KMS-11 (cell line): ENCODE measurements around the gene STK32C.
"Not testable (repeated sequence)": the region's sequence is repeated elsewhere in the genome, so short reads cannot be mapped to it uniquely, and the experiment has no call there.

ENCODE experiments used
- H2AFZ ChIP-seq: fragments of 200-600 bp; sonication (generic); 2 replicates; pipeline ENCODE4 v1.6.1; 2016; ENCODE audit warnings: antibody characterized with exemption, mixed run types, low read depth
- H3K27ac ChIP-seq: fragments of 200-600 bp; sonication (generic); 2 replicates; pipeline ENCODE4 v1.6.1; 2016; ENCODE audit warnings: mild to moderate bottlenecking, mixed run types
- H3K27me3 ChIP-seq: fragments of 200-600 bp; sonication (generic); 2 replicates; pipeline ENCODE4 v1.6.1; 2017; ENCODE audit warnings: mild to moderate bottlenecking, low read depth, mixed run types, moderate library complexity; ENCODE audit not compliant: insufficient read depth
- H3K36me3 ChIP-seq: fragments of 200-600 bp; sonication (generic); 2 replicates; pipeline ENCODE4 v1.6.1; 2017; ENCODE audit warnings: mild to moderate bottlenecking, mixed run types; ENCODE audit not compliant: insufficient read depth
- H3K4me1 ChIP-seq: fragments of 200-600 bp; sonication (generic); 2 replicates; pipeline ENCODE4 v1.6.1; 2016; ENCODE audit warnings: mild to moderate bottlenecking, low read depth, mixed run types; ENCODE audit not compliant: poor library complexity, severe bottlenecking
- H3K4me2 ChIP-seq: fragments of 200-600 bp; sonication (generic); 2 replicates; pipeline ENCODE4 v1.7.0; 2016; ENCODE audit warnings: mild to moderate bottlenecking, mixed run types
- H3K4me3 ChIP-seq: fragments of 200-600 bp; sonication (generic); IDR thresholded peaks from 2 replicates; pipeline ENCODE4 v1.6.1; 2017; ENCODE audit warnings: low read depth, low read length, mixed read lengths; ENCODE audit not compliant: insufficient read depth
- H3K79me2 ChIP-seq: fragments of 200-600 bp; sonication (generic); 2 replicates; pipeline ENCODE4 v1.6.1; 2016; ENCODE audit warnings: low read depth, mixed run types; ENCODE audit not compliant: insufficient read depth
- H3K9ac ChIP-seq: fragments of 200-600 bp; sonication (generic); 2 replicates; pipeline ENCODE4 v1.6.1; 2016; ENCODE audit warnings: mild to moderate bottlenecking, mixed run types
- H4K20me1 ChIP-seq: fragments of 200-600 bp; sonication (generic); 2 replicates; pipeline ENCODE4 v1.6.1; 2016; ENCODE audit warnings: mild to moderate bottlenecking, mixed run types; ENCODE audit not compliant: insufficient read depth
- TF ChIP-seq, protein P1 (sequence below): fragments of 200-600 bp; sonication (generic); conservative IDR thresholded peaks from 2 replicates; pipeline ENCODE4 v1.6.1; 2017; ENCODE audit warnings: low read depth, mild to moderate bottlenecking, antibody characterized with exemption, low read length, moderate library complexity, mixed read lengths

The STK32C gene

DNA sequence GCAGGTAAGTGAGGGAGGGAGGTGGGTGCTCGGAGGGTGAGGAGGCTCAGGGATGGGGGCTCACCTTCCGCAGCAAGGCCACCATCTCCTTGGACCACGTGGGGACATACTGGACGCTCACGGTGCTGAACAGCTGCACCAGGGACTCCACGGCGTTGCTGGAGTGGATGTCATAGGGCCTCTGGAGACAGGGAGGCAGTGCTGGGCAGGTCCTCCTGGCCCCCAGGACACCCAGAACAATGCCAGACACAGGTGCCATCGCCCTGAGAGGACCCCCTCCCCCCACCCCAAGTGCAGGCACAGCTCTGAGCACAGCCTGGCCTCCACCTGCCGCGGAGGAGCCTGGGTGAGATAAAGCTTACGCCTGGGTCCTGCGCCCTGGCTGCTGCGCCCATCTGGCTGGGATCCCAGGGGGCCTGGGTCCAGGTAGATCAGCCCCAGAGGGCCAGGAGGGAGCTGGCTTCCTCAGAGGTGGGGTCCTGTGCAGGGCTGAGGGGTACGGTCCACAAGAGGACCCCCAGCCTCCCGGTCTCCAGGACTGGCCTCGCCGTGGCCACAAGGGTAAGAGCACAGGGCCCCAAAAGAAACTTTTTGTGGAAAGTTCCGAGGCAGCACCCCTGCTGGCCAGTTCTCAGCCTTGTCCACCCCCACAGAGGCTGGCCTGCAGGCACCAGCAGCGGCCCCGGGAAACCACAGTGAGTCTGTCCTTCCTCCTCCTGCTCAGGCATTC is 83.2 kb downstream of the STK32C start:
- H3K4me1 ChIP-seq: no peaks in the 10 kb centered on the region
- no peak overlapping the region for H2AFZ ChIP-seq
- H3K9ac ChIP-seq: no peak overlapping the region
- TF ChIP-seq, protein P1, sequence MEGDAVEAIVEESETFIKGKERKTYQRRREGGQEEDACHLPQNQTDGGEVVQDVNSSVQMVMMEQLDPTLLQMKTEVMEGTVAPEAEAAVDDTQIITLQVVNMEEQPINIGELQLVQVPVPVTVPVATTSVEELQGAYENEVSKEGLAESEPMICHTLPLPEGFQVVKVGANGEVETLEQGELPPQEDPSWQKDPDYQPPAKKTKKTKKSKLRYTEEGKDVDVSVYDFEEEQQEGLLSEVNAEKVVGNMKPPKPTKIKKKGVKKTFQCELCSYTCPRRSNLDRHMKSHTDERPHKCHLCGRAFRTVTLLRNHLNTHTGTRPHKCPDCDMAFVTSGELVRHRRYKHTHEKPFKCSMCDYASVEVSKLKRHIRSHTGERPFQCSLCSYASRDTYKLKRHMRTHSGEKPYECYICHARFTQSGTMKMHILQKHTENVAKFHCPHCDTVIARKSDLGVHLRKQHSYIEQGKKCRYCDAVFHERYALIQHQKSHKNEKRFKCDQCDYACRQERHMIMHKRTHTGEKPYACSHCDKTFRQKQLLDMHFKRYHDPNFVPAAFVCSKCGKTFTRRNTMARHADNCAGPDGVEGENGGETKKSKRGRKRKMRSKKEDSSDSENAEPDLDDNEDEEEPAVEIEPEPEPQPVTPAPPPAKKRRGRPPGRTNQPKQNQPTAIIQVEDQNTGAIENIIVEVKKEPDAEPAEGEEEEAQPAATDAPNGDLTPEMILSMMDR: no peak
- H3K27ac ChIP-seq: no peak overlapping the region
- H3K36me3 ChIP-seq: no peaks in the 10 kb centered on the region
- no peaks in the 10 kb centered on the region for H4K20me1 ChIP-seq
- H3K4me2 ChIP-seq: no peak overlapping the region
- no peaks in the 10 kb centered on the region for H3K79me2 ChIP-seq
- peaks cover 11% of the 10 kb centered on the region; the same call in 1 of the 2 replicates for H3K27me3 ChIP-seq
- no peak overlapping the region for H3K4me3 ChIP-seq

DNA sequence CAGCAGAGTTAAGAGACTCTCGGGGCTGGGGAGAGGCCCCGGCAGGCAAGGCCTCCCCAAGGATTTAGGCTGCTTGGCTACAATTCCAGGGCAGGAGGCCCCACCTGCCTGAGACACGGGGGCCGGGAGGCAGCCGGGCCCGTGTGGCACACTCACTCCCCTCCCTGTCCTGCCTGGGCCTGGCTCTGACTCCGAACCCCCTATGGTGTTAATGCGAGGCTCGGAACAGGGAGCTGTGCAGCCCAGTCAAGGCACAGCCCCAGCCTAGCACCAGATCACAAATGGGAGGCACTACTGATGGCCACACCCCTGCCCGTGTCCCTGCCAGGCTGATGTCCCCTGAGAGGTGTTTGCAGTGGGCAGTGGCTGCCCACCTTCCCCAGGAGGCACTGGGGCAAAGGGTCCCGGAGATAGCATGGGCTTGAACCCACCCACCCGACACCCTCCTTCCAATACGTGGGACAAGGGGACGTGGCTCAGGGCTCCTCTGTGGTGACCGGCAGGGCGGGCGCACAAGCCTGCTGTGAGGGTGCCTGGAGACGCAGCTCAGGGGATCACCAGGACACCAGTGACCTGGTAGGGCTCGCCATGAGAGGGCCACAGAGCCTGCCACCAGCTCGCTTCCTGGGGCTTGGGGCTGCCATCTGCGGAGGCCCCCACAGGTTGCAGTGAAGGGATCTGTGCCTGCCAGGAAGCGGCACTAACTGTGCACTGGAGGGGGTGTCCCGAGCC is 84.0 kb downstream of the STK32C start:
- no peak overlapping the region for H3K27ac ChIP-seq

DNA sequence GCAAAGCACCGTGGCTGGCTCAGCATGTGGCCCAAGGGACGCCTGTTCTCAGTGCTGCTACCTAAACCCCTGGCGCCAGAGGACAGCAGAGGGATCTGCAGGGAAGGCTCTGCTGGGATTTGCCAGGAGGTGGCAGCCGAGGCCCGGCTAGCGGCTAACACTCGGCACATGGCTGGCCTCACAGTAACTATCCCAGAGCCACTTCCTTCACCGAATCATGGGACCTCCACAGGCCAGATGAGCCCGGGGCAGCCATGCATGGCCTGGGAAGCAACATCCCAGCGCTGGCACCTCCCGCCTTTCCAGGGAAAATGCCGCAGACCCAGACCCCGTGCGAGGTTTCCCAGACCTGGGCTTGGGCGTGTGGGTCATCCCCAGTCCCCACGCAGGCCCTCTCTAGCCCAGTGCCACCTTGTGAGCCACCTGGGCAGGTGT is 84.6 kb downstream of the STK32C start:
- Histone ChIP-seq H3K27ac (no peak overlapping the region), H3K4me3 (no peak overlapping the region), H2AFZ (peak overlapping the region; percentile 34; the same call in 1 of the 2 replicates), H3K4me2 (no peak overlapping the region), H3K9ac (no peak overlapping the region), H4K20me1 (no peaks in the 10 kb centered on the region), H3K79me2 (no peaks in the 10 kb centered on the region), H3K36me3 (no peaks in the 10 kb centered on the region), H3K27me3 (peaks cover 6% of the 10 kb centered on the region; the same call in 1 of the 2 replicates), H3K4me1 (no peaks in the 10 kb centered on the region)
- TF ChIP-seq, protein P1: peak; percentile 55

More for the DNA sequence above, 84.0 kb downstream of the STK32C start:
- no peaks in the 10 kb centered on the region for H3K36me3 ChIP-seq
- no peak overlapping the region for H3K4me2 ChIP-seq
- TF ChIP-seq, protein P1: no peak
- peaks cover 6% of the 10 kb centered on the region; the same call in 1 of the 2 replicates for H3K27me3 ChIP-seq
- H3K9ac ChIP-seq: no peak overlapping the region
- no peaks in the 10 kb centered on the region for H3K4me1 ChIP-seq
- H4K20me1 ChIP-seq: no peaks in the 10 kb centered on the region
- no peaks in the 10 kb centered on the region for H3K79me2 ChIP-seq
- H2AFZ ChIP-seq: peak overlapping the region; percentile 34; the same call in 1 of the 2 replicates
- H3K4me3 ChIP-seq: no peak overlapping the region

DNA sequence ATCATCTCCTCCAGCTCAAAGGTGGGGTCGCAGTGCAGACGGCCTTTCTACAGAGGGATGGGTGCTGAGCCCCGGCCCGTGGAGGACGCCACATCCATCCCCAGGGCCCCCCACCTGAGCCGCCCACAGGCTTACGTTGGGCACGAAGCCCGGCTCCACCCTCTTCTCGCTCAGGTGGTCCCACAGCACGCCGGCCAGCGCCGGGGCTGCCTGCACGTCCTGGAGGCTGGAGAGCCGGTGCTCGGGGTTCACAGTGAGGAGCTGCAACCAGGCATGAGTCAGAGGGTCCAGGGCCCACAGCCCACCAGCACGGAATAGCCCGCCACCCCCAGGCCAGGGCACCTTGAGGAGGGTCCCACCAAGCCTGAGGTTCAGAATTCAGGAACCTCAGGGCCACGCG is 85.0 kb downstream of the STK32C start:
- TF ChIP-seq, protein P1: no peak
- Histone ChIP-seq H3K27me3 (peaks cover 6% of the 10 kb centered on the region; the same call in 1 of the 2 replicates), H4K20me1 (no peaks in the 10 kb centered on the region), H3K27ac (no peak overlapping the region), H3K4me1 (no peaks in the 10 kb centered on the region), H3K9ac (no peak overlapping the region), H3K79me2 (no peaks in the 10 kb centered on the region), H3K4me2 (no peak overlapping the region), H3K4me3 (no peak overlapping the region), H2AFZ (no peak overlapping the region), H3K36me3 (no peaks in the 10 kb centered on the region)

DNA sequence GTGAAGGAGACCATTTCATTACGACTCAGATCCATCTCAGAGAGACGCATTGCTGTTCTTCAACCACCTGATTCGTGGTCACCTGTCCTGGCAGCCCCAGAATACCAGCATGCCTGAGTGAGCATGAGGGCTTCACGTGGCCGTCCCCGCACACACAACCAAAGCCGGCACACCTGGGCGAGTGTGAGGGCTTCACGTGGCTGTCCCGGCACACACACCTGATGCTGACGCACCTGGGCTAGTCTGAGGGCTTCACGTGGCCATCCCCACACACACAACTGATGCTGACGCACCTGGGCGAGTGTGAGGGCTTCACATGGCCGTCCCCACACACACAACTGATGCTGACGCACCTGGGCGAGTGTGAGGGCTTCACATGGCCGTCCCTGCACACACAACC is 86.8 kb downstream of the STK32C start:
- H4K20me1 ChIP-seq, H3K27me3 ChIP-seq, H3K4me2 ChIP-seq, H3K9ac ChIP-seq, H3K27ac ChIP-seq, H3K36me3 ChIP-seq, H3K4me1 ChIP-seq, H3K4me3 ChIP-seq, H3K79me2 ChIP-seq, H2AFZ ChIP-seq: not testable (repeated sequence)
